ENCODE data around the gene TSPAN2.

The TSPAN2 gene

GRCh38 chr1:115089420-115090185 lies at the start of gene TSPAN2:
TSS of gene TSPAN2 (minus strand) at chr1:115089503. CDS start at chr1:115089432, 71 bp downstream.
- DNase-seq, result peak; percentile 69

- DNase-seq, result peak; percentile 88
These were observed 49.7 kb upstream of the TSPAN2 start for GRCh38 chr1:115138973-115139372.

GRCh38 chr1:115138271-115138670 lies 49.0 kb upstream of the TSPAN2 start:
- no peak for DNase-seq

GRCh38 chr1:115137191-115137590 lies 47.9 kb upstream of the TSPAN2 start:
- DNase-seq, result no peak

- no peak for DNase-seq
These were observed 47.4 kb upstream of the TSPAN2 start for GRCh38 chr1:115136706-115137105.

- DNase-seq, result no peak
These were observed 46.8 kb upstream of the TSPAN2 start for GRCh38 chr1:115136106-115136505.

GRCh38 chr1:115135681-115136080 lies 46.4 kb upstream of the TSPAN2 start:
- no peak for DNase-seq

- no peak for DNase-seq
These were observed 45.7 kb upstream of the TSPAN2 start for GRCh38 chr1:115134850-115135480.

GRCh38 chr1:115134231-115134630 lies 44.9 kb upstream of the TSPAN2 start:
- no peak for DNase-seq

- no peak for DNase-seq
These were observed 44.1 kb upstream of the TSPAN2 start for GRCh38 chr1:115133440-115133839.

- no peak for DNase-seq
These were observed 41.5 kb upstream of the TSPAN2 start for GRCh38 chr1:115130786-115131185.

- no peak for DNase-seq
These were observed 39.9 kb upstream of the TSPAN2 start for GRCh38 chr1:115129071-115129640.

GRCh38 chr1:115127539-115127938 lies 38.2 kb upstream of the TSPAN2 start:
- no peak for DNase-seq

- no peak for DNase-seq
These were observed 37.2 kb upstream of the TSPAN2 start for GRCh38 chr1:115126516-115126915.

- DNase-seq, result no peak
These were observed 33.8 kb upstream of the TSPAN2 start for GRCh38 chr1:115123116-115123515.

- no peak for DNase-seq
These were observed 32.5 kb upstream of the TSPAN2 start for GRCh38 chr1:115121793-115122192.

GRCh38 chr1:115120296-115120695 lies 31.0 kb upstream of the TSPAN2 start:
- no peak for DNase-seq

- no peak for DNase-seq
These were observed 29.3 kb upstream of the TSPAN2 start for GRCh38 chr1:115118611-115119010.

- no peak for DNase-seq
These were observed 28.8 kb upstream of the TSPAN2 start for GRCh38 chr1:115118086-115118485.

GRCh38 chr1:115117298-115117697 lies 28.0 kb upstream of the TSPAN2 start:
- DNase-seq, result no peak

GRCh38 chr1:115116512-115116911 lies 27.2 kb upstream of the TSPAN2 start:
- DNase-seq, result no peak

- DNase-seq, result no peak
These were observed 26.3 kb upstream of the TSPAN2 start for GRCh38 chr1:115115521-115116161.

- peak; percentile 48 for DNase-seq
These were observed 25.0 kb upstream of the TSPAN2 start for GRCh38 chr1:115114308-115114707.

- no peak for DNase-seq
These were observed 24.5 kb upstream of the TSPAN2 start for GRCh38 chr1:115113766-115114165.

All from NCI-H1105 (cell line).